PC-9 (cell line): ENCODE measurements around the gene FRMD6. TPM values are rescaled to one million over a fixed set of nuclear protein-coding genes. Genes with fewer than 3 reads are reported as not detected.
A peak's percentile ranks its signal among the peaks of the same experiment; 100 is the strongest.

Source experiments
- BruUV-seq: library from RNA; stranded (reverse); fragments of 400-500 nt; replicated peaks from 2 replicates; lab custom pipeline; 2021; lab: Mats Ljungman, UMichigan
- CTCF ChIA-PET: fragments of 300-600 bp; sonication (Branson Sonifier 250); formaldehyde crosslinking; loops from one replicate; lab custom pipeline; 2022; ENCODE audit warnings: antibody characterized with exemption; lab: Charles Lee
- POLR2A ChIA-PET: fragments of 300-600 bp; sonication (Branson Sonifier 250); formaldehyde crosslinking; loops from one replicate; lab custom pipeline; 2022; ENCODE audit warnings: antibody characterized with exemption; ENCODE audit not compliant: unreplicated experiment; lab: Charles Lee
- DNase-seq, 2 experiments: peaks; one replicate each; pipeline versions ENCODE4 v3.0.0 to v3.0.0-alpha.2; 2015 to 2022; ENCODE audit warnings: mixed read lengths in 1 of 2
- H2AFZ ChIP-seq: fragments of 200-600 bp; sonication (generic); 2 replicates; pipeline ENCODE4 v1.8.1; 2017; ENCODE audit warnings: antibody characterized with exemption
- H3F3A ChIP-seq: fragments of 200-600 bp; sonication (generic); 2 replicates; pipeline ENCODE4 v1.8.1; 2017; ENCODE audit warnings: antibody characterized with exemption, mild to moderate bottlenecking, low read depth; ENCODE audit not compliant: insufficient read depth
- H3K27ac ChIP-seq: fragments of 200-600 bp; sonication (generic); 2 replicates; pipeline ENCODE4 v1.6.1; 2016; ENCODE audit warnings: mixed run types
- H3K27me3 ChIP-seq: fragments of 200-600 bp; sonication (generic); 2 replicates; pipeline ENCODE4 v1.6.1; 2016; ENCODE audit warnings: low read depth, mixed run types; ENCODE audit not compliant: insufficient read depth
- H3K36me3 ChIP-seq: fragments of 200-600 bp; sonication (generic); 2 replicates; pipeline ENCODE4 v1.6.1; 2016; ENCODE audit warnings: low read depth, mixed run types
- H3K4me1 ChIP-seq: fragments of 200-600 bp; sonication (generic); replicated peaks from 2 replicates; pipeline ENCODE4 v1.6.1; 2016; ENCODE audit warnings: mixed run types; ENCODE audit not compliant: insufficient read depth
- H3K4me2 ChIP-seq: fragments of 200-600 bp; sonication (generic); 2 replicates; pipeline ENCODE4 v1.6.1; 2017; ENCODE audit warnings: mixed run types
- H3K4me3 ChIP-seq: fragments of 200-600 bp; sonication (generic); 2 replicates; pipeline ENCODE4 v1.6.1; 2016; ENCODE audit warnings: mixed run types
- H3K79me2 ChIP-seq: fragments of 200-600 bp; sonication (generic); 2 replicates; pipeline ENCODE4 v1.6.1; 2017; ENCODE audit warnings: low read depth, mixed run types
- H3K9me2 ChIP-seq: fragments of 200-600 bp; sonication (generic); 2 replicates; pipeline ENCODE4 v1.8.1; 2017; ENCODE audit warnings: mild to moderate bottlenecking; ENCODE audit not compliant: insufficient read depth
- H3K9me3 ChIP-seq: fragments of 200-600 bp; sonication (generic); 2 replicates; pipeline ENCODE4 v1.8.1; 2016; ENCODE audit warnings: low read depth; ENCODE audit not compliant: insufficient read depth
- H4K20me1 ChIP-seq: fragments of 200-600 bp; sonication (generic); 2 replicates; pipeline ENCODE4 v1.8.1; 2017; ENCODE audit not compliant: insufficient read depth
- EZH2 ChIP-seq: fragments of 200-600 bp; sonication (generic); IDR thresholded peaks from 2 replicates; pipeline ENCODE4 v1.8.0; 2017; ENCODE audit warnings: antibody characterized with exemption, low read depth
- intact Hi-C: fragments of 100-400 bp; cut with micrococcal nuclease; formaldehyde crosslinking; loops from one replicate; pipeline ENCODE4 v1.10.0; 2022; ENCODE audit not compliant: unreplicated experiment
- total RNA-seq: library from RNA; stranded (reverse); gene quantifications from 2 replicates; pipeline ENCODE4 v1.2.3, GENCODE V29; 2021
- TF ChIP-seq, protein P1 (sequence below): fragments of 200-600 bp; sonication (generic); conservative IDR thresholded peaks from 2 replicates; pipeline ENCODE4 v1.6.1; 2017; ENCODE audit warnings: mixed run types, antibody characterized with exemption, mild to moderate bottlenecking, moderate library complexity

The FRMD6 gene
- total RNA-seq, 1 experiment from 2014 or later = 42.9 TPM

DNA sequence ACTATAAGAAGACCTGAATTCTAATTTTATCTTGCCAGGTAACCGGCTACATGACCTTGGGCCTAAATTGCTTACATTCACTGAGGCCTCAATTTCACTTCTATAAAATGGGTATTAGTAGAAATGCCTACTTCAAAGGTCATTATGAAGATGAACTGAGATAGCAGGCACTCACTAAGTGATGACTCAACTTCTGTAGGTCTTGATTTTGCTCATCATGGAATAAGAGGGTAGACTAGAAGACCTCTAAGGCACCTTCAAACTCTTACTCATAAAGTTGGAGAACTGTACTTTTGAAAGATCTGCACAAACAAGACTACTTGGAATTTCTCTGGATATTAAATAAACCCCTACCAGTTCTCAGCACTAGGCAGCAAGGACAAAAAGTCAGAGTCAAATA is 39.3 kb upstream of the FRMD6 start:
- Histone ChIP-seq H3K79me2 (no peaks in the 10 kb centered on the region), H3K27me3 (no peaks in the 10 kb centered on the region), H4K20me1 (no peaks in the 10 kb centered on the region)

DNA sequence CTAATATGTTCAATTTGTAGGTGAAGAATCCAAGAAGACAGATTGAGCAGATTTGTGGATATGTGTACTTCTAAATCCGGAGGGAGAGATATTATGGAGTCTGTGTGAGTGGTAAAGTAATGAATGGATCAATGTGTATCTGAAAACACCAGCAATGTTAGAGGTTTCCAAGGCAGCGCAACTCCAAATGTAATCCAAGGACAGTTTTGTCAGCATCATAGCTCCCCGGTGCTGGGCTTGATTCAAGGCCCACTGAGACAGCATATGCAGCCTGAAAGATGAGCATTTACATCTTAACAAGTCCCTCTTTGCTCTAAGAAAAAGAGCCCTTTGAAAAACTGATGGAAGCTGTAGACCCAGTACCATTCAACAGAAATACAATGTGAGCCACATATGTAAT is 38.3 kb upstream of the FRMD6 start:
- POLR2A ChIA-PET = no interaction called here
- Histone ChIP-seq H3K4me1 (peaks cover 32% of the 10 kb centered on the region), H3K27ac (no peak overlapping the region), H3K4me2 (no peak overlapping the region), H3K4me3 (no peak overlapping the region), H2AFZ (no peak overlapping the region), H3K9me2 (no peaks in the 10 kb centered on the region), H3K36me3 (no peaks in the 10 kb centered on the region), H3K9me3 (no peaks in the 10 kb centered on the region), H3K27me3 (no peaks in the 10 kb centered on the region), H3F3A (no peaks in the 10 kb centered on the region; the same call in 1 of the 2 replicates), H3K79me2 (no peaks in the 10 kb centered on the region), H4K20me1 (no peaks in the 10 kb centered on the region)
- CTCF ChIA-PET = no interaction called here
- no TSS peak for BruUV-seq
- DNase-seq = no peak
- TF ChIP-seq, protein P1, sequence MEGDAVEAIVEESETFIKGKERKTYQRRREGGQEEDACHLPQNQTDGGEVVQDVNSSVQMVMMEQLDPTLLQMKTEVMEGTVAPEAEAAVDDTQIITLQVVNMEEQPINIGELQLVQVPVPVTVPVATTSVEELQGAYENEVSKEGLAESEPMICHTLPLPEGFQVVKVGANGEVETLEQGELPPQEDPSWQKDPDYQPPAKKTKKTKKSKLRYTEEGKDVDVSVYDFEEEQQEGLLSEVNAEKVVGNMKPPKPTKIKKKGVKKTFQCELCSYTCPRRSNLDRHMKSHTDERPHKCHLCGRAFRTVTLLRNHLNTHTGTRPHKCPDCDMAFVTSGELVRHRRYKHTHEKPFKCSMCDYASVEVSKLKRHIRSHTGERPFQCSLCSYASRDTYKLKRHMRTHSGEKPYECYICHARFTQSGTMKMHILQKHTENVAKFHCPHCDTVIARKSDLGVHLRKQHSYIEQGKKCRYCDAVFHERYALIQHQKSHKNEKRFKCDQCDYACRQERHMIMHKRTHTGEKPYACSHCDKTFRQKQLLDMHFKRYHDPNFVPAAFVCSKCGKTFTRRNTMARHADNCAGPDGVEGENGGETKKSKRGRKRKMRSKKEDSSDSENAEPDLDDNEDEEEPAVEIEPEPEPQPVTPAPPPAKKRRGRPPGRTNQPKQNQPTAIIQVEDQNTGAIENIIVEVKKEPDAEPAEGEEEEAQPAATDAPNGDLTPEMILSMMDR = no peak
- no peak for TF ChIP-seq EZH2
- intact Hi-C loops = no loop called here

More for the DNA sequence above, 39.3 kb upstream of the FRMD6 start:
- BruUV-seq = no TSS peak
- Histone ChIP-seq H2AFZ (no peak overlapping the region), H3K27ac (no peak overlapping the region), H3K4me3 (no peak overlapping the region), H3K36me3 (no peaks in the 10 kb centered on the region), H3F3A (no peaks in the 10 kb centered on the region; the same call in 1 of the 2 replicates), H3K9me2 (no peaks in the 10 kb centered on the region), H3K4me1 (peaks cover 22% of the 10 kb centered on the region), H3K9me3 (no peaks in the 10 kb centered on the region), H3K4me2 (no peak overlapping the region)
- ChIA-PET POLR2A (no interaction called here), CTCF (no interaction called here)
- no peak for TF ChIP-seq EZH2
- TF ChIP-seq, protein P1 = no peak
- no peak for DNase-seq
- intact Hi-C loops = no loop called here

DNA sequence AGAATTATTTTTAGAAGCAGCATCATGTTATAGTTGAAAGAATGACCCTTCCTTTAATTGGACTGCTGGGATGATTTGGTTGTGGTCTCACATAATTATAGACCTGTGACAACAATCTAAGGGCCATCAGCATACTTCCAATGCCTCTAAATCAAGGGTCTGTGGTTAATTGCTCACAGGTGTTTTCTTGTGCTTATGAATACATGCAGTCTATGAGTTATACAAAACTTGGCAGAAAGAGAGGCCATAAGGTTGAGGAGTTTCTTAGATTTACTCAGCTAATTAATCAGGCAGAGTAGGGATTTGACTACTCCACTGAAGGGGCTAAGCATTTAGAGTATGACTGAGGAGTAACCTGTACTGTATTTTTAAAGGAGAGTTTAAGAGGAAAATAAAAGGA is 37.0 kb upstream of the FRMD6 start:
- POLR2A ChIA-PET = interaction anchor here (0.6 kb wide), 1 partner anchor 52 kb away, joined by 3 read pairs; no protein-coding TSS in a partner anchor

More for the DNA sequence above, 37.0 kb upstream of the FRMD6 start:
- no peak for TF ChIP-seq EZH2
- TF ChIP-seq, protein P1 = no peak
- no peak overlapping the region for H3K4me3 ChIP-seq
- H4K20me1 ChIP-seq = no peaks in the 10 kb centered on the region
- H2AFZ ChIP-seq = no peak overlapping the region
- no peaks in the 10 kb centered on the region for H3K9me2 ChIP-seq
- H3K36me3 ChIP-seq = no peaks in the 10 kb centered on the region
- 0 out of 2 replicates have a peak overlapping the region, but pooled peaks have one; percentile 7 for H3K4me2 ChIP-seq
- intact Hi-C loops = no loop called here
- no peaks in the 10 kb centered on the region; the same call in 1 of the 2 replicates for H3F3A ChIP-seq
- no peaks in the 10 kb centered on the region for H3K79me2 ChIP-seq
- H3K4me1 ChIP-seq = peaks cover 39% of the 10 kb centered on the region
- H3K27me3 ChIP-seq = no peaks in the 10 kb centered on the region
- CTCF ChIA-PET = no interaction called here
- no peak overlapping the region for H3K27ac ChIP-seq
- DNase-seq = peak in 1 of 2 experiments; percentile 56
- no TSS peak for BruUV-seq
- H3K9me3 ChIP-seq = no peaks in the 10 kb centered on the region
